Measurements from ENCODE around the gene PER3. TPM values are rescaled to one million over a fixed set of nuclear protein-coding genes. Genes with fewer than 3 reads are reported as not detected.
A peak's percentile ranks its signal among the peaks of the same experiment; 100 is the strongest.

The PER3 gene
- total and polyA plus RNA-seq, 2 of the 13 experiments (the other 11 are each of a cell fraction or from before 2014, with no cell fraction given): 3.0 to 6.0 TPM

DNA sequence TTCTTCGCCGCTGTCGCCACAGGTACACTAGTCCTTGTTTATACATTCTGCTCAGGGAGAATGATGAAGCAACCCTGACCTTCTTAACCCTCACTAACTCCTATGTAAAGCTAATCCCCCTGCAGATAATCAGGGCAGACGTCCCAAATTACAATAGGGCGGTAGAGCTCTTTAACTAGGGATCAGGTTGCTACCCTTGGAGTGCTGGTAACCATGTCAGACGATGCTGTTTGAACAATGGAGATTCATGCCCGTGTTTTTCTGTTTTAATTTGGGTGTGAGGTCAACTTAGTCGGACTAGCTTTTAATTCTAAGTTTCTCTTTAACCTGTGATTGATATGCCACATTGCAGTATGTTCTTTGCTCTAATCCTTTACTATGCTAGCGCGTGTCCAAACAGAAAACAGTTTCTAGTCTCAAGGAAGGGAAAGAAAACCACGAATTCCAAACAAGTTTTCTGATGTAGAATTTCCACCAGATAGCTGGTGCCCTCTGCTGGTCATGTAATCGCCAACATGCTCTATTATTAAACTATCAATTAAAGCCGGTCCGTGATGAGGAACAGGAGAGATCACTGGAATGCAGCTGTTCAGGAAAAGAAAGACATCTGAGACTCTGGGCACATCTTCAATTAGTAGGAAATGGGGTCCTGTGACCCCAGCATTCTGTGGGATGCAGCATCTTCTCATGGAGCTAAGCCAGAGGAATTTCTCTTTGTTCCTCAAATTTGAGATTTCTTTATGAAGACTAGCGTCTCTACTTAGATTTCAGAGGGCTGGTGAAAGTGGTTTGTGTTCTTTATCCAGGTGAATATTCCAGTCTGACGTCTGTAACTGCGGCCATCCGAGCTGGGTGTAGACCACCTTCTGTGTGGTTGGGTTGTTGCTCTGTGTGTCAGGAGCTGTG is 31.3 kb upstream of the PER3 start (continued):
- peak; percentile 71; the same call in 1 of the 2 replicates for TF ChIP-seq CEBPB (IDR thresholded peaks at IDR 0.05; ENCODE audit: borderline replicate concordance, low read depth, low read length)
- TF ChIP-seq ZNF333 (CRISPR knock-in tag; IDR thresholded peaks at IDR 0.05; ENCODE audit: borderline replicate concordance): no peak
- TF ChIP-seq, protein P1, sequence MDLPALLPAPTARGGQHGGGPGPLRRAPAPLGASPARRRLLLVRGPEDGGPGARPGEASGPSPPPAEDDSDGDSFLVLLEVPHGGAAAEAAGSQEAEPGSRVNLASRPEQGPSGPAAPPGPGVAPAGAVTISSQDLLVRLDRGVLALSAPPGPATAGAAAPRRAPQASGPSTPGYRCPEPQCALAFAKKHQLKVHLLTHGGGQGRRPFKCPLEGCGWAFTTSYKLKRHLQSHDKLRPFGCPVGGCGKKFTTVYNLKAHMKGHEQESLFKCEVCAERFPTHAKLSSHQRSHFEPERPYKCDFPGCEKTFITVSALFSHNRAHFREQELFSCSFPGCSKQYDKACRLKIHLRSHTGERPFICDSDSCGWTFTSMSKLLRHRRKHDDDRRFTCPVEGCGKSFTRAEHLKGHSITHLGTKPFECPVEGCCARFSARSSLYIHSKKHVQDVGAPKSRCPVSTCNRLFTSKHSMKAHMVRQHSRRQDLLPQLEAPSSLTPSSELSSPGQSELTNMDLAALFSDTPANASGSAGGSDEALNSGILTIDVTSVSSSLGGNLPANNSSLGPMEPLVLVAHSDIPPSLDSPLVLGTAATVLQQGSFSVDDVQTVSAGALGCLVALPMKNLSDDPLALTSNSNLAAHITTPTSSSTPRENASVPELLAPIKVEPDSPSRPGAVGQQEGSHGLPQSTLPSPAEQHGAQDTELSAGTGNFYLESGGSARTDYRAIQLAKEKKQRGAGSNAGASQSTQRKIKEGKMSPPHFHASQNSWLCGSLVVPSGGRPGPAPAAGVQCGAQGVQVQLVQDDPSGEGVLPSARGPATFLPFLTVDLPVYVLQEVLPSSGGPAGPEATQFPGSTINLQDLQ (CRISPR knock-in tag; IDR thresholded peaks at IDR 0.05): no peak
- no peak for TF ChIP-seq MXI1 (IDR thresholded peaks at IDR 0.05; ENCODE audit: borderline replicate concordance, low read depth, low read length)
- no peak for TF ChIP-seq GZF1 (CRISPR knock-in tag; IDR thresholded peaks at IDR 0.05)
- no peak for TF ChIP-seq ZSCAN21 (CRISPR knock-in tag; IDR thresholded peaks at IDR 0.05; ENCODE audit: borderline replicate concordance)
- no peak for TF ChIP-seq KLF6 (CRISPR knock-in tag; IDR thresholded peaks at IDR 0.05)
- TF ChIP-seq, protein P2, sequence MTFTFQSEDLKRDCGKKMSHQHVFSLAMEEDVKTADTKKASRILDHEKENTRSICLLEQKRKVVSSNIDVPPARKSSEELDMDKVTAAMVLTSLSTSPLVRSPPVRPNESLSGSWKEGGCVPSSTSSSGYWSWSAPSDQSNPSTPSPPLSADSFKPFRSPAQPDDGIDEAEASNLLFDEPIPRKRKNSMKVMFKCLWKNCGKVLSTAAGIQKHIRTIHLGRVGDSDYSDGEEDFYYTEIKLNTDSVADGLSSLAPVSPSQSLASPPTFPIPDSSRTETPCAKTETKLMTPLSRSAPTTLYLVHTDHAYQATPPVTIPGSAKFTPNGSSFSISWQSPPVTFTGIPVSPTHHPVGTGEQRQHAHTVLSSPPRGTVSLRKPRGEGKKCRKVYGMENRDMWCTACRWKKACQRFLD (CRISPR knock-in tag; IDR thresholded peaks at IDR 0.05; ENCODE audit: borderline replicate concordance): no peak
- no peak for TF ChIP-seq KMT2B (CRISPR knock-in tag; IDR thresholded peaks at IDR 0.05)
- no peak for TF ChIP-seq KDM5B (CRISPR knock-in tag; IDR thresholded peaks at IDR 0.05; ENCODE audit: borderline replicate concordance)
- TF ChIP-seq PTBP1 (IDR thresholded peaks at IDR 0.05; ENCODE audit: low read depth, low read length, poor library complexity, severe bottlenecking): no peak
- no peak for TF ChIP-seq GLI4 (CRISPR knock-in tag; IDR thresholded peaks at IDR 0.05; ENCODE audit: borderline replicate concordance)
- TF ChIP-seq SRSF1 (optimal IDR thresholded peaks at IDR 0.05; ENCODE audit: low read depth, low read length): no peak
- no peak for TF ChIP-seq KMT2A (CRISPR knock-in tag; IDR thresholded peaks at IDR 0.05)
- TF ChIP-seq ZMYM3 (CRISPR knock-in tag; IDR thresholded peaks at IDR 0.05): no peak
- TF ChIP-seq ZNF230 (CRISPR knock-in tag; IDR thresholded peaks at IDR 0.05): no peak
- no peak for TF ChIP-seq TOE1 (CRISPR knock-in tag; IDR thresholded peaks at IDR 0.05)
- no peak for TF ChIP-seq ZC3H4 (CRISPR knock-in tag; IDR thresholded peaks at IDR 0.05; ENCODE audit: borderline replicate concordance)
- TF ChIP-seq, protein P3, sequence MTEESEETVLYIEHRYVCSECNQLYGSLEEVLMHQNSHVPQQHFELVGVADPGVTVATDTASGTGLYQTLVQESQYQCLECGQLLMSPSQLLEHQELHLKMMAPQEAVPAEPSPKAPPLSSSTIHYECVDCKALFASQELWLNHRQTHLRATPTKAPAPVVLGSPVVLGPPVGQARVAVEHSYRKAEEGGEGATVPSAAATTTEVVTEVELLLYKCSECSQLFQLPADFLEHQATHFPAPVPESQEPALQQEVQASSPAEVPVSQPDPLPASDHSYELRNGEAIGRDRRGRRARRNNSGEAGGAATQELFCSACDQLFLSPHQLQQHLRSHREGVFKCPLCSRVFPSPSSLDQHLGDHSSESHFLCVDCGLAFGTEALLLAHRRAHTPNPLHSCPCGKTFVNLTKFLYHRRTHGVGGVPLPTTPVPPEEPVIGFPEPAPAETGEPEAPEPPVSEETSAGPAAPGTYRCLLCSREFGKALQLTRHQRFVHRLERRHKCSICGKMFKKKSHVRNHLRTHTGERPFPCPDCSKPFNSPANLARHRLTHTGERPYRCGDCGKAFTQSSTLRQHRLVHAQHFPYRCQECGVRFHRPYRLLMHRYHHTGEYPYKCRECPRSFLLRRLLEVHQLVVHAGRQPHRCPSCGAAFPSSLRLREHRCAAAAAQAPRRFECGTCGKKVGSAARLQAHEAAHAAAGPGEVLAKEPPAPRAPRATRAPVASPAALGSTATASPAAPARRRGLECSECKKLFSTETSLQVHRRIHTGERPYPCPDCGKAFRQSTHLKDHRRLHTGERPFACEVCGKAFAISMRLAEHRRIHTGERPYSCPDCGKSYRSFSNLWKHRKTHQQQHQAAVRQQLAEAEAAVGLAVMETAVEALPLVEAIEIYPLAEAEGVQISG (CRISPR knock-in tag; IDR thresholded peaks at IDR 0.05): no peak
- no peak for TF ChIP-seq HCFC1 (IDR thresholded peaks at IDR 0.05; ENCODE audit: low read depth, low read length)
- TF ChIP-seq ZMYM2 (CRISPR knock-in tag; IDR thresholded peaks at IDR 0.05): no peak
- no peak for TF ChIP-seq ELF1 (CRISPR knock-in tag; IDR thresholded peaks at IDR 0.05)
